GM18907 (cell line): ENCODE results near the gene SOCS4.
"Not testable (repeated sequence)": the region's sequence is repeated elsewhere in the genome, so short reads cannot be mapped to it uniquely, and the experiment has no call there.

Experiments used
- ATAC-seq: cut with Tn5 transposase; IDR thresholded peaks from one replicate; pipeline ENCODE4 v1.9.1; 2021; ENCODE audit warnings: mild to moderate bottlenecking, moderate library complexity; ENCODE audit not compliant: unreplicated experiment

Gene SOCS4

DNA sequence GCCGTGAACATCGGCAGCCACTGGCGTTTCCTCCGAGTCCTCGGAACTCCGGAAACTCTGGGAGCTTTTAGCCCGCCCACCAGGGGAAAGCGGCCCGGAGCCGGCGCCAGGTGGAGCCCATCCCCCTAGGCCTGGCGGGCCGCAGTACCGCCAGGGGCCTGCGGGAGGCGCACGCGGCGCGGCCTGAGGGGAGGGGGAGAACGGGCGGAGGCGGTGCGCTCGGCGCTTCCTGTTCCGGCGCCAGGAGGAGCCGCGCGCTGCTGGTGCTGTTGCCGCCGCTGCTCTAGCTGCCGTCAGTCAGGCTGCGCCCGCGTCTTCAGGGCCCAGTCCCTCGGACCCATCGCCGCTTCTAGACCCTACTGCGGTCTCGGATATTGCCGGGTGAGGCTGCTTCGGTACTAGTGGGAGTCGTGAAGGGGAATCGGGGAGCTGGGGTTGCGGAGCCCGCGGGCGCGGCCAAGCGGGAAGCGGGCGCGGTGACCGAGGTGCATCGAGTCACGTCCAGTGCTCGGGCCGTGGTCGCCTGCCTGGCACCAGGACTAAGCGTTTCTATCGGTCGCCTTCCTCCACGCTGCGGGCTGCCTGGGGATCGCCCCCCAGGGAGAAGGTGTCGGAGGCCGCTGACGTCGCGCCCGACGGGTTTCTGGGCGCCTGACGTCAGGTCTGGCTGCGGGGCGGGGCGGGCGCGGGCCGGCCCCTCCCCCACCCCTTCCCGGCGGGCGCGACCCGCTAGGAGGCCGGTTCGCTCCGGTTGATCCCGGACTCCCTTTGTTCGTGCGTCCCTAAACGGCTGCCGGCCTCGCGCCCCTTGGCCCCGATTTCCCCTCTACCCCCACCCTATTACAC is 24.6 kb downstream of the SOCS4 start, which contains the start of gene MAPK1IP1L:
TSS of gene MAPK1IP1L (plus strand) at position 225 of the 846 bp plus-strand sequence. CDS start 10,037 bp downstream, outside the sequence.
- peak; percentile 89 for ATAC-seq

DNA sequence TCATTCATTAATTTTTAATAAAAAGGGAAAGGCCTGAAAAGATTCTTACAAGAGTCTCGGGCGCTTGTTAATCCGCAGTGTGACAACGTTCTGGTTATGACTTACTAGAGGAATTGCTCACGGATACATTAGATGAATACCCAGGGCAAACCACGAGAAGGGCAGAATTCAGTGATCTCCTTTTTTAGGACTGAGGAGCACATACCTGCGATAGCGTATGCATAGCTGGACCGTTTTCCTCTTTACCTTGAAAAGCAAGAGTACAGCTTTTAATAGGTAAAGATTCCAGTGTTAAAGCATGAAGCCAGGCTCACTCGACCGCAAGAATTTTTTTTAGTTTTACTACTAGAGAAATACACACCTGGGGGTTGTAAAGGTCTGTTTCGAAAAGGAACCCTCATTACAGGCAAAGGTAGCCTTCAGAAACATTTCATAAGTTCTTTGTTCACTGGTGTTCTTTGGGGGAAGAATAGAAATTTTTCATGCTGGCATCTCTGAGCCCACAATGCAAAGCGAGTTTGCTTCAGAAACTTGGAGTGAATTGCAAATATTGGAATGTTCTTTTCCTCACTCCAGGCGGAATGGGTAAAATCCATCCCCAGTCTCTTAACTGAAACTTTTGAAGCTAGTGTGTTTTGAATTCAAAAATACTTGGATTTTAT is 25.4 kb downstream of the SOCS4 start:
- peak; percentile 8 for ATAC-seq

GRCh38 chr14:55053018-55053417 is 26.0 kb downstream of the SOCS4 start:
- no peak for ATAC-seq

DNA sequence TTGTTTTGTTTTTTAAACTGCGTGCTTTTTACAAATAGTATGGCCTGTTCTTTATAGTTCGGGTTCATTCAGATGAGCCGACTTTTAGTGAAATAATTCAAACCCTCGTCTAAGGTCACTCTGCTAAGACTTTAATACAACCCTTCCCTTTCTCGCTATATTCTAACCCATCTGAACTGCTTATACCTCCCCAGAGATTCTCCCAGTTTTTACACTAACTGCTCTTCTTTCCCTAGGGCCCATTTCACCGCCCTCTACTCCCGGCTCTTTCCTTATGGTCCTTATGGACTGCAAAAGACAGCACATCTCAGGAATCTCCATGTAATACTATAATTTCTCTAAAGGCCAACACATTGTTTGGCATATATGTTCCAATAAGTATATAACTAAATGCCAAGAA is 26.5 kb downstream of the SOCS4 start:
- ATAC-seq, result no peak

DNA sequence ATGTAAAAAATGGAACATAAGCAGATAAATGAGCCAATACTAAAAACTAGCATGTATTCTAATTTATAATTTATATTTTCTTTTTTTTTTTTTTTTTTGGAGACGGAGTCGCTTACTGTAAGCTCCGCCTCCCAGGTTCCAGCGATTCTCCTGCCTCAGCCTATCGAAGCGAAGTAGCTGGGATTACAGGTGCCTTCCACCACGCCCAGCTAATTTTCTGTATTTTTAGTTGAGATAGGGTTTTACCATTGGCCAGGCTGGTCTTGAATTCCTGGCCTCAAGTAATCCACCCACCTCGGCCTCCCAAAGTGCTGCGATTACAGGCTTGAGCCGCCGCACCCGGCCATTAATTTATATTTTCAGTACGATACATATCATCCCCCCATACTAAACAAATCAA is 27.1 kb downstream of the SOCS4 start:
- no peak for ATAC-seq

DNA sequence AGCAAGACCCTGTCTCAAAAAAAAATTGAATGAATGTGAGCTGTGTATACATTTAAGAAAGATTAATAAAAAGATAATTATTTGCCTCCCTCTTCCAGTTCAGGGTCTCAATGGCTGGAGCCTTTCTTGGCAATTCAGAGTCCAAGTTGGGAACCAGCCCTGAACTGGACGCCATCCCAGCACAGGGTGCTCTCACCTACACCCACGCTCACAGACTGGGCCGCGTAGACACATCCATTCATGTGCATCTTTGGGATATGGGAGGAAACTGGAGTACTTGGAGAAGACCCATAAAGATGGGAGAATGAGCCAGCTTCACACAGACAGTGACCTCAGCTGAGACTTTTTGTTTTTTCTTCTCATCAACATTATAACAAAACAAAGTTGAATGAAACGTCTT is 30.9 kb downstream of the SOCS4 start:
- ATAC-seq, result no peak

DNA sequence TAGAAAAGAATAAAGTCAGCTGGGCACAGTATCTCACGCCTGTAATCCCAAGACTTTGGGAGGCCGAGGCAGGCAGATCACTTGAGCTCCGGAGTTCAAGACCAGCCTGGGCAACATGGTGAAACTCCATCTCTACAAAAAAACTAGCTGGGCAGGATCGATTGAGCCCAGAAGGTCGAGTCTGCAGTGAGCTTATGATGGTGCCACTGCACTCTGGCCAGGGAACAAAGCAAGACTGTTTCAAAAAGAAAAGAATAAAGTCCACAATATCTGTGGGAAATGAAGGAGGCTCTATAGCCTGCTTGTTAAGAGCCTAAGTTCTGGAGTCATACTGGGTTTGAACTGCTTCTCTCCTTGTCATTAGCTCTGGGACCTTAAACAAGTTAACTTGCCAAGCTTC is 32.3 kb downstream of the SOCS4 start:
- no peak for ATAC-seq

DNA sequence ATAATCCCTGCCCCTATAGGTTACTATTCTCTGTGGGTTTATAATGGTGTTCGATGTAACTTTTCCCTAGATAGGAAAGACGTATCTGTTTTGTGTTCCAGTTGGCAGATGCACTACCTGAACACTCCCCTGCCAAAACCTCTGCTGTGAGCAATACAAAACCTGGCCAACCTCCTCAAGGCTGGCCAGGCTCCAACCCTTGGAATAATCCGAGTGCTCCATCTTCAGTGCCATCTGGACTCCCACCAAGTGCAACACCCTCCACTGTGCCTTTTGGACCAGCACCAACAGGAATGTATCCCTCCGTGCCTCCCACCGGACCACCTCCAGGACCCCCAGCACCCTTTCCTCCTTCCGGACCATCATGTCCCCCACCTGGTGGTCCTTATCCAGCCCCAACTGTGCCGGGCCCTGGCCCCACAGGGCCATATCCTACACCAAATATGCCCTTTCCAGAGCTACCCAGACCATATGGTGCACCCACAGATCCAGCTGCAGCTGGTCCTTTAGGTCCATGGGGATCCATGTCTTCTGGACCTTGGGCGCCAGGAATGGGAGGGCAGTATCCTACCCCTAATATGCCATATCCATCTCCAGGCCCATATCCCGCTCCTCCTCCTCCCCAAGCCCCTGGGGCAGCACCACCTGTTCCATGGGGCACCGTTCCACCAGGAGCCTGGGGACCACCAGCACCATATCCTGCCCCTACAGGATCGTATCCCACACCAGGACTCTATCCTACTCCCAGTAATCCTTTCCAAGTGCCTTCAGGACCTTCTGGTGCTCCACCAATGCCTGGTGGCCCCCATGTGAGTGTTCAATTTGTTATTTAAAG is 35.7 kb downstream of the SOCS4 start:
- no peak for ATAC-seq

DNA sequence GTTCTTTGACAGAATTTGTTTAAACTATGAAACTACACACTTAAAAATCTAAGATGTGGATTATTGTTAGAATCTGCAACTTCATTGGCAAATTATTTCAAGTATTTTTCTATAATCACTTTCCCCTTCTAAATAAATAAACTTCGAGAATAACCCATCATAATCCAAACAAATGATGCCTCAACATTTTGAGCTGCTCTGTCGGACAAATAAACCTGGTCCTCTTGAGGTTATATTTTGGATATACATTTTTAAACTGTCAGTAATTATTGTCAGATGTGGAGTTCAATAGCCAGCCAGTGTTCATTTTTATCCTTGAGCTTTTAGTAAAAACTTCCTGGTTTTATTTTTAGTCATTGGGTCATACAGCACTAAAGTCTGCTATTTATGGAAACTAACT is 37.9 kb downstream of the SOCS4 start:
- ATAC-seq, result not testable (repeated sequence)

DNA sequence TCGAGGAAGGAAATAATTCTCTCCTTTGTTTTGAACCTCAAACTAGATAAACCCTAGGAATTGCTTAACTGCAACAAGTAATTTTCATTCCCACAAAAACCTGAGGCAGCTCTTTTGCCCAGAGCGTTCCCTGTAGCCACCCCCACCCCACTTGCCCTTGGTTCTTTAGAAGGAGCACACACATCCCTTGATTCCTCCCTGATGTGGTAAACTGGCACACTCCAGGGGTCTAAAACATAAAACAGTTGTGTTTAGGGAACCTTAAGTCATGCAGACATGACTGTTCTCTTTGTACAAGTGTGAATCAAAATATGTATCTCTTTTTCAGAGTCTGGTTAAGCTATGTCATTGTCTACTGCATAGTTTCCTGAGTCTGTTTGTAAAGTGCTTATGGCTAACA is 38.4 kb downstream of the SOCS4 start:
- no peak for ATAC-seq

DNA sequence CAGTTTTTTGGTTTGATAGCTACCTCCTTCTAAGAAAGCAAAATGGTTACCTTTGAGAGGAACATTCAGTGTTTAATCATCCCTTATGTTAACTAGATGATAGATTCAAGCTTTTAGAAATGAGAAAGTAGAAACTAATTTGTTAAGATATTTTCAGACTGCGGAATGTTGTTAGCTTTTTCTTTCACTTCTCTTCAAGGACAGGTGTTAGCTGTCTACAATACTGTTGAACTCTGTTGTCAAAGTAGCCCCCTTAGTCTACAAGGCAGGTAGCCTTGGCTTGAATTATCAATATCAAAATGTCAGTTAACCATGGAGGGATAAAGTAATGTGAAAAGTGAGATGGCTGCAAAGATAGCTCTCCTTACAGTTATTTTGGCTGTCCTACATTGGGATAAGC is 39.2 kb downstream of the SOCS4 start:
- no peak for ATAC-seq

GRCh38 chr14:55070981-55071411 is 44.0 kb downstream of the SOCS4 start:
- ATAC-seq, result no peak

- peak; percentile 61 for ATAC-seq
Measured at GRCh38 chr14:55071870-55072640, 45.0 kb downstream of the SOCS4 start.

GRCh38 chr14:55073856-55074255 is 46.8 kb downstream of the SOCS4 start:
- no peak for ATAC-seq

- peak; percentile 48 for ATAC-seq
Measured at GRCh38 chr14:55074662-55075061, 47.6 kb downstream of the SOCS4 start.

DNA sequence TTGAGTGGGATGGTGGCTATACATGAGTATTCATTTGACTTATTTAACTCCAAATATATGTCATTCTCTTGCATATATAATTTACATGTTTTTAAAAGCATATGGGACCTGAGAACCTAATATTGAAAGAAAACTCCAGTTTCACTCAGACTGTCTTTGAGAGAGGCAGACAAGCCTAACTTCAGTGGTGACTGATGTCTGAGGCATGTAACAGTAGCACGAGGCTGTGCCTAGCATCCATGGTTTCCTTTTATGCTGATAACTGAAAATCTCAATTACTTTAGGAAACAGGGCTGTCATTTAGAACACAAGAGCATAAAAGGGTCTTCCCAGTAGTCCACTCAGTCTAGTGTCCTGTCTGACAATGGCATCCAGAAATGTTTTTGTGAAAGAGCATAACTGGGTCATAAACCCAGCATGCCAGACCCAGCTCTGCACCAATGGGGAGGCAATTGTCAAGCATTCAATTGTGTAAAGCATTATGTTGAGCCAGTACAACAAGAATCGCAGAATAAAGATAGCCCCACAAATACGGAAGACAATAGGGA is 48.7 kb downstream of the SOCS4 start:
- no peak for ATAC-seq

DNA sequence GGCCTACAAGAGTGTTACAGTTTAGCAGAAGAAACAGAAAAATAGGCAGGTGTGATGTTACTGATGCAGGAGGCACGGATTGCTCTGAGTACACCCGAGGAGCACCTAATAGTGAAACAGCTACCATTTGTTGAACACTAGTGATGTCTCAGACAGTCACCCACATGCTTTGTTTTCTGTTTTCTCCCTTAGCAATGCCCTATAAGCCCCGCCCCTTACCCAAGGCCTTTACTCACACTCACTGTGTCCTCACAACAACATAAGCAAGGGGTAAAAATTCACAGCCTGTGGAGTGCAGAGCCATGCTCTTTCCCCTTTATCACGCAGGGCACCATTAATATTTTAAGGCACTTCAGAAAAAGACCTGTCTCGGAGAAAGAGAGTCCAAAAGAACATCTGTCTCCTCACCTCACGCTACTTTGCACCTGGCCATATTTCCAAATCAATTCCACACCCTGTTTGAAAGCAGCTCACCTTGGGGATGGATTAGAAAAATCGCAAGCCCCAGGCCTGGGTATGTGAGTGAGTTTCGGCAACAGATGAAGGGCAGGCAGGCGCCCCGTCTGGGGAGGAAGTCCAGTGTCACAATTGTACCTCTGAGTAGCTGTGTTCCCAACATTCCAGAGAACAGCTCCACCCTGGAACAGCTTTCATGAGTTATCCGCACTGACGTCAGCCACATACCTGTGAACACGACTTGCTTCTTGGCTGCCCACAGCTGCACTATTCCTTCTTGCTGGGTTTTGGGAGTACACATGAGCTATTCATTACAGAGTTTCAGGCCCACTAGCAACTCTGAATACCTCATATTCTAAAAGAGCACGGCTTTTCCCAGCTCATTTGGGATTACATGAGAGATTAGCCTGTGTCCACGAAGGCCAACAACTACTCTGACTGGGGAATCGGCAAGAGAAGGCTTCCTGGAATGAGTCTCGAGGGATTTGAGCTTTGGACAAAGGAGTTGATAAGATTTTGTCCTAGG is 50.4 kb downstream of the SOCS4 start:
- no peak for ATAC-seq

DNA sequence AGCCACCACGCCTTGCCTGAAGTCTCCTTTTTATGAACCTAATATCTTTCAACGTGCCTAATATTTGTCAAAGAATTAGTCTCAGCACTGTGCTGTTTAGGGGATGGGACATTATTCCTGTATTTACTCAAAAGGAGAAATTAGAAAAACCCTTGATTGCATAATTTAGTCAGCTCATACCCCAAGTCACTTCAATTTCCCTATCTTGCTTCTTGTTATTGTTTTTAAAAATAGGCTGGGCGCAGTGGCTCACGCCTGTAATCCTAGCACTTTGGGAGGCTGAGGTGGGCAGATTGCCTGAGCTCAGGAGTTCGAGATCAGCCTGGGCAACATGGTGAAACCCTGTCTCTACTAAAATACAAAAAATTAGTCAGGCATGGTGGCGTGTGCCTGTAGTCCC is 52.9 kb downstream of the SOCS4 start:
- not testable (repeated sequence) for ATAC-seq

DNA sequence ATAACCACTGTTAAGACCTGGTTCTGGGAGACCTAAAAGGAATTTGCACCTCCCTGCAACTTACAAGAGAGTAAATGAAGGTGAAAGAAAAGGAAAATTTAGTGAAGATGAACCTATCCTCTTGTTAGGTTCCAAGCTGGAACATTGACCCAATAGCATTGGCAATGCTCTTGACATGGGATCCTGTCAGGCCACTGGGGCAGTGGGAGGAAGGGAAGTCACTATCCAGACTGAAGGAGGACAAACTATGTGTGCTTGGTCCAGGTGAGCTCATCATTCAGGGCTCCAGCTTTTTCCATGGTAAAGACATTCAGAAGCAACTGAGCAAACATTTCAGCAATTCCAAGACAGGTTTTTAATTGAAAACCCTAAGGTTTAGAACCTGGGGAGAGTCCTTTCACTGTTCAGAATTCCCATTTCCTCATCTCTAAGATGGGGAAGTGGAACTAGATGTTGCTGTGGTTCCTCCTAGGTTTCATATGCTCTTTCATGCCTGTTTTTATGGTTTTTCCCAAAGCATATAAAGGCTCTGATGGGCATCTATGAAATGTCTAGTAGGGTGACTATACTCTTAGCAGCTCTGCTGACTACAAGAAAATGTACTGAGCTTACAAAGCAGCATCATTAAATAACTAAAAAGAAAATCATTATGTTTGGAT is 57.5 kb downstream of the SOCS4 start:
- ATAC-seq, result no peak
